HepG2 (cell line): ENCODE measurements around the gene CCND1. TPM values are rescaled to one million over a fixed set of nuclear protein-coding genes. Genes with fewer than 3 reads are reported as not detected.

Source experiments
- CBX2 ChIP-seq, 2 experiments: fragments of 200-600 bp in 1 of 2; sonication (generic); formaldehyde crosslinking in 1 of 2; IDR thresholded peaks; 2 replicates each; pipeline versions ENCODE4 v1.7.0 to v1.8.1; 2018 to 2022; ENCODE audit warnings: low read depth in 2 of 2, low read length in 1 of 2, mild to moderate bottlenecking in 1 of 2, missing genetic modification reagents in 1 of 2
- CCDC6 ChIP-seq: sonication (generic); formaldehyde crosslinking; IDR thresholded peaks from 2 replicates; pipeline ENCODE4 v1.8.1; 2022; ENCODE audit warnings: mild to moderate bottlenecking, missing genetic modification reagents, moderate library complexity
- KLF12 ChIP-seq: sonication (generic); formaldehyde crosslinking; IDR thresholded peaks from 2 replicates; pipeline ENCODE4 v1.4.0; 2020; ENCODE audit warnings: missing genetic modification reagents, borderline replicate concordance
- MATR3 ChIP-seq: sonication (generic); formaldehyde crosslinking; IDR thresholded peaks from 2 replicates; pipeline ENCODE4 v1.4.0; 2020; ENCODE audit warnings: missing genetic modification reagents
- MXI1 ChIP-seq: IDR thresholded peaks from 3 replicates; pipeline ENCODE4 v1.6.1; 2012; ENCODE audit warnings: low read depth, low read length, inconsistent platforms, borderline replicate concordance
- NPAS2 ChIP-seq: sonication (generic); formaldehyde crosslinking; IDR thresholded peaks from 2 replicates; pipeline ENCODE4 v1.8.0; 2022; ENCODE audit warnings: mild to moderate bottlenecking, missing genetic modification reagents, borderline replicate concordance
- SIX1 ChIP-seq: sonication (generic); formaldehyde crosslinking; IDR thresholded peaks from 2 replicates; pipeline ENCODE4 v1.4.0; 2020; ENCODE audit warnings: missing genetic modification reagents, borderline replicate concordance
- SP4 ChIP-seq: sonication (generic); formaldehyde crosslinking; IDR thresholded peaks from 2 replicates; pipeline ENCODE4 v1.8.1; 2023; ENCODE audit warnings: mild to moderate bottlenecking, missing genetic modification reagents
- TCF7L2 ChIP-seq: IDR thresholded peaks from 2 replicates; pipeline ENCODE4 v1.6.1; 2011; ENCODE audit warnings: mild to moderate bottlenecking, low read depth, low read length, moderate library complexity
- ZFP62 ChIP-seq: sonication (generic); formaldehyde crosslinking; IDR thresholded peaks from 2 replicates; pipeline ENCODE4 v1.4.0; 2020; ENCODE audit warnings: missing genetic modification reagents
- ZNF737 ChIP-seq: sonication (generic); formaldehyde crosslinking; IDR thresholded peaks from 2 replicates; pipeline ENCODE4 v1.5.0; 2020; ENCODE audit warnings: missing genetic modification reagents, mild to moderate bottlenecking, borderline replicate concordance
- polyA plus RNA-seq, 8 experiments: library from polyadenylated mRNA; depleted of rRNA in 3 of 8; stranded (reverse) in 7 of 8; unstranded in 1 of 8; fragments of >200 nt; fragmentation: Illumina TruSeq in 4 of 8; extraction: Trizol in 4 of 8; gene quantifications; 2 replicates each; pipeline versions ENCODE4 v1.2.1 to v1.2.3, GENCODE V29; 2011 to 2016; ENCODE audit warnings: low read depth in 4 of 8, missing spikeins in 1 of 8, mixed read lengths in 1 of 8; ENCODE audit not compliant: insufficient read depth in 1 of 8
- total RNA-seq, 5 experiments: library from RNA; depleted of rRNA; stranded (reverse); fragments of >200 nt; fragmentation: Illumina TruSeq; extraction: Trizol; gene quantifications; 2 replicates each; pipeline ENCODE4 v1.2.3, GENCODE V29; 2016; ENCODE audit warnings: low read depth in 1 of 5
- TF ChIP-seq, protein P1 (sequence below): IDR thresholded peaks from 2 replicates; pipeline ENCODE4 v1.6.1; 2016
- TF ChIP-seq, protein P2 (sequence below): sonication (generic); formaldehyde crosslinking; conservative IDR thresholded peaks from 2 replicates; pipeline ENCODE4 v1.4.0; 2020; ENCODE audit warnings: missing genetic modification reagents
- TF ChIP-seq, protein P3 (sequence below): IDR thresholded peaks from 2 replicates; pipeline ENCODE4 v1.6.1; 2016; ENCODE audit warnings: missing biosample characterization, missing genetic modification reagents, low read depth
- TF ChIP-seq, protein P4 (sequence below): sonication (generic); formaldehyde crosslinking; IDR thresholded peaks from 2 replicates; pipeline ENCODE4 v1.4.0; 2020; ENCODE audit warnings: missing genetic modification reagents
- TF ChIP-seq, protein P5 (sequence below): IDR thresholded peaks from 2 replicates; pipeline ENCODE4 v1.6.1; 2016; ENCODE audit warnings: low read depth, control low read depth

The CCND1 gene
- total and polyA plus RNA-seq, 2 of the 13 experiments (the other 11 are each of a cell fraction or from before 2014, with no cell fraction given): 107 to 136 TPM

DNA sequence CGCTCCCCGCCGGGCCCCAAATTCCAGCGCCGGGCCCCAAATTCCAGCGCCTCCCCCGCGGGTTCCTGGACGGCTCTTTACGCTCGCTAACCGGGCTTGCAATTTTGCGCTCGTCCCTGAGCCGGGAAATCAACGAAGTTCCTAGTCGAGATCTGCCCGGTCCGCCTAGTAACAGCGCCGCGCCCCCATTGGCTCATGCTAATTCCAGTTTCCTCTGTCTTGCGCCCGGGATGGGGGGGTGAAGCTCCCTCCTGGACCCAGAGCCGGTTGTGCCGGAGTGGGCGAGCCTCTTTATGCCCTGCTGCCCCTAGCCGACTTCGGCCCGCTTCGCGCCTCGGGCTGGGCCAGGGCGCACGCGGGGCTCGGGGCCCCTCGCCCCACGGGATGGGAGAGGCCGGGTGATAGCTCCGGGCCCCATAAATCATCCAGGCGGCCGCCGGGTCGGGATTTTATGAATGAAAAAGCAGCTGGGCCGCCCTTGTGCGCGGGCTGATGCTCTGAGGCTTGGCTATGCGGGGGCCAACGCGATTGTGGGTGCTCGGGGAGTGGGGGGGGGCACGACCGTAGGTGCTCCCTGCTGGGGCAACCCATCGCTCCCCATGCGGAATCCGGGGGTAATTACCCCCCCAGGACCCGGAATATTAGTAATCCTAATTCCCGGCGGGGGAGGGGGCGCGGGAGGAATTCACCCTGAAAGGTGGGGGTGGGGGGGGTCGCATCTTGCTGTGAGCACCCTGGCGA lies 1.8 kb upstream of the CCND1 start (continued):
- TF ChIP-seq ZNF737 (no peak), KLF12 (CRISPR knock-in tag) (peak; percentile 52; the same call in 1 of the 2 replicates), CBX2 (IDR thresholded peaks at IDR 0.05; ENCODE audit: low read depth, low read length) (no peak), CBX2 (CRISPR knock-in tag; IDR thresholded peaks at IDR 0.05; ENCODE audit: low read depth) (no peak), ZFP62 (CRISPR knock-in tag) (no peak), TCF7L2 (no peak), SIX1 (CRISPR knock-in tag) (no peak; the same call in 1 of the 2 replicates), CCDC6 (no peak), MXI1 (no peak), NPAS2 (CRISPR knock-in tag) (no peak), MATR3 (CRISPR knock-in tag) (no peak), SP4 (CRISPR knock-in tag) (no peak)
- TF ChIP-seq, protein P1, sequence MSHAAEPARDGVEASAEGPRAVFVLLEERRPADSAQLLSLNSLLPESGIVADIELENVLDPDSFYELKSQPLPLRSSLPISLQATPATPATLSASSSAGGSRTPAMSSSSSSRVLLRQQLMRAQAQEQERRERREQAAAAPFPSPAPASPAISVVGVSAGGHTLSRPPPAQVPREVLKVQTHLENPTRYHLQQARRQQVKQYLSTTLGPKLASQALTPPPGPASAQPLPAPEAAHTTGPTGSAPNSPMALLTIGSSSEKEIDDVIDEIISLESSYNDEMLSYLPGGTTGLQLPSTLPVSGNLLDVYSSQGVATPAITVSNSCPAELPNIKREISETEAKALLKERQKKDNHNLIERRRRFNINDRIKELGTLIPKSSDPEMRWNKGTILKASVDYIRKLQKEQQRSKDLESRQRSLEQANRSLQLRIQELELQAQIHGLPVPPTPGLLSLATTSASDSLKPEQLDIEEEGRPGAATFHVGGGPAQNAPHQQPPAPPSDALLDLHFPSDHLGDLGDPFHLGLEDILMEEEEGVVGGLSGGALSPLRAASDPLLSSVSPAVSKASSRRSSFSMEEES (CRISPR knock-in tag): no peak
- TF ChIP-seq, protein P2, sequence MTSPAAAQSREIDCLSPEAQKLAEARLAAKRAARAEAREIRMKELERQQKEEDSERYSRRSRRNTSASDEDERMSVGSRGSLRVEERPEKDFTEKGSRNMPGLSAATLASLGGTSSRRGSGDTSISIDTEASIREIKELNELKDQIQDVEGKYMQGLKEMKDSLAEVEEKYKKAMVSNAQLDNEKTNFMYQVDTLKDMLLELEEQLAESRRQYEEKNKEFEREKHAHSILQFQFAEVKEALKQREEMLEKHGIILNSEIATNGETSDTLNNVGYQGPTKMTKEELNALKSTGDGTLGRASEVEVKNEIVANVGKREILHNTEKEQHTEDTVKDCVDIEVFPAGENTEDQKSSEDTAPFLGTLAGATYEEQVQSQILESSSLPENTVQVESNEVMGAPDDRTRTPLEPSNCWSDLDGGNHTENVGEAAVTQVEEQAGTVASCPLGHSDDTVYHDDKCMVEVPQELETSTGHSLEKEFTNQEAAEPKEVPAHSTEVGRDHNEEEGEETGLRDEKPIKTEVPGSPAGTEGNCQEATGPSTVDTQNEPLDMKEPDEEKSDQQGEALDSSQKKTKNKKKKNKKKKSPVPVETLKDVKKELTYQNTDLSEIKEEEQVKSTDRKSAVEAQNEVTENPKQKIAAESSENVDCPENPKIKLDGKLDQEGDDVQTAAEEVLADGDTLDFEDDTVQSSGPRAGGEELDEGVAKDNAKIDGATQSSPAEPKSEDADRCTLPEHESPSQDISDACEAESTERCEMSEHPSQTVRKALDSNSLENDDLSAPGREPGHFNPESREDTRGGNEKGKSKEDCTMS: no peak
- TF ChIP-seq, protein P3, sequence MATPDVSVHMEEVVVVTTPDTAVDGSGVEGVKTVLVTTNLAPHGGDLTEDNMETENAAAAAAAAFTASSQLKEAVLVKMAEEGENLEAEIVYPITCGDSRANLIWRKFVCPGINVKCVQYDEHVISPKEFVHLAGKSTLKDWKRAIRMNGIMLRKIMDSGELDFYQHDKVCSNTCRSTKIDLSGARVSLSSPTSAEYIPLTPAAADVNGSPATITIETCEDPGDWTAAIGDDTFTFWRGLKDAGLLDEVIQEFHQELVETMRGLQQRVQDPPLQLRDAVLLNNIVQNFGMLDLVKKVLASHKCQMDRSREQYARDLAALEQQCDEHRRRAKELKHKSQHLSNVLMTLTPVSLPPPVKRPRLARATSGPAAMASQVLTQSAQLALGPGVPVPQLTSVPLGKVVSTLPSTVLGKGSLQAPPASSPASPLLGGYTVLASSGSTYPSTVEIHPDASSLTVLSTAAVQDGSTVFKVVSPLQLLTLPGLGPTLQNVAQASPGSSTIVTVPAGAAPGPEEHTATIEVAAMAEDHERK (CRISPR knock-in tag): no peak
- TF ChIP-seq, protein P4, sequence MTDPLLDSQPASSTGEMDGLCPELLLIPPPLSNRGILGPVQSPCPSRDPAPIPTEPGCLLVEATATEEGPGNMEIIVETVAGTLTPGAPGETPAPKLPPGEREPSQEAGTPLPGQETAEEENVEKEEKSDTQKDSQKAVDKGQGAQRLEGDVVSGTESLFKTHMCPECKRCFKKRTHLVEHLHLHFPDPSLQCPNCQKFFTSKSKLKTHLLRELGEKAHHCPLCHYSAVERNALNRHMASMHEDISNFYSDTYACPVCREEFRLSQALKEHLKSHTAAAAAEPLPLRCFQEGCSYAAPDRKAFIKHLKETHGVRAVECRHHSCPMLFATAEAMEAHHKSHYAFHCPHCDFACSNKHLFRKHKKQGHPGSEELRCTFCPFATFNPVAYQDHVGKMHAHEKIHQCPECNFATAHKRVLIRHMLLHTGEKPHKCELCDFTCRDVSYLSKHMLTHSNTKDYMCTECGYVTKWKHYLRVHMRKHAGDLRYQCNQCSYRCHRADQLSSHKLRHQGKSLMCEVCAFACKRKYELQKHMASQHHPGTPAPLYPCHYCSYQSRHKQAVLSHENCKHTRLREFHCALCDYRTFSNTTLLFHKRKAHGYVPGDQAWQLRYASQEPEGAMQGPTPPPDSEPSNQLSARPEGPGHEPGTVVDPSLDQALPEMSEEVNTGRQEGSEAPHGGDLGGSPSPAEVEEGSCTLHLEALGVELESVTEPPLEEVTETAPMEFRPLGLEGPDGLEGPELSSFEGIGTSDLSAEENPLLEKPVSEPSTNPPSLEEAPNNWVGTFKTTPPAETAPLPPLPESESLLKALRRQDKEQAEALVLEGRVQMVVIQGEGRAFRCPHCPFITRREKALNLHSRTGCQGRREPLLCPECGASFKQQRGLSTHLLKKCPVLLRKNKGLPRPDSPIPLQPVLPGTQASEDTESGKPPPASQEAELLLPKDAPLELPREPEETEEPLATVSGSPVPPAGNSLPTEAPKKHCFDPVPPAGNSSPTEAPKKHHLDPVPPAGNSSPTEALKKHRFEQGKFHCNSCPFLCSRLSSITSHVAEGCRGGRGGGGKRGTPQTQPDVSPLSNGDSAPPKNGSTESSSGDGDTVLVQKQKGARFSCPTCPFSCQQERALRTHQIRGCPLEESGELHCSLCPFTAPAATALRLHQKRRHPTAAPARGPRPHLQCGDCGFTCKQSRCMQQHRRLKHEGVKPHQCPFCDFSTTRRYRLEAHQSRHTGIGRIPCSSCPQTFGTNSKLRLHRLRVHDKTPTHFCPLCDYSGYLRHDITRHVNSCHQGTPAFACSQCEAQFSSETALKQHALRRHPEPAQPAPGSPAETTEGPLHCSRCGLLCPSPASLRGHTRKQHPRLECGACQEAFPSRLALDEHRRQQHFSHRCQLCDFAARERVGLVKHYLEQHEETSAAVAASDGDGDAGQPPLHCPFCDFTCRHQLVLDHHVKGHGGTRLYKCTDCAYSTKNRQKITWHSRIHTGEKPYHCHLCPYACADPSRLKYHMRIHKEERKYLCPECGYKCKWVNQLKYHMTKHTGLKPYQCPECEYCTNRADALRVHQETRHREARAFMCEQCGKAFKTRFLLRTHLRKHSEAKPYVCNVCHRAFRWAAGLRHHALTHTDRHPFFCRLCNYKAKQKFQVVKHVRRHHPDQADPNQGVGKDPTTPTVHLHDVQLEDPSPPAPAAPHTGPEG (CRISPR knock-in tag): no peak
- TF ChIP-seq, protein P5, sequence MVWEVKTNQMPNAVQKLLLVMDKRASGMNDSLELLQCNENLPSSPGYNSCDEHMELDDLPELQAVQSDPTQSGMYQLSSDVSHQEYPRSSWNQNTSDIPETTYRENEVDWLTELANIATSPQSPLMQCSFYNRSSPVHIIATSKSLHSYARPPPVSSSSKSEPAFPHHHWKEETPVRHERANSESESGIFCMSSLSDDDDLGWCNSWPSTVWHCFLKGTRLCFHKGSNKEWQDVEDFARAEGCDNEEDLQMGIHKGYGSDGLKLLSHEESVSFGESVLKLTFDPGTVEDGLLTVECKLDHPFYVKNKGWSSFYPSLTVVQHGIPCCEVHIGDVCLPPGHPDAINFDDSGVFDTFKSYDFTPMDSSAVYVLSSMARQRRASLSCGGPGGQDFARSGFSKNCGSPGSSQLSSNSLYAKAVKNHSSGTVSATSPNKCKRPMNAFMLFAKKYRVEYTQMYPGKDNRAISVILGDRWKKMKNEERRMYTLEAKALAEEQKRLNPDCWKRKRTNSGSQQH: no peak
